A673 (cell line): ENCODE data around the gene MGLL. TPM values are rescaled to one million over a fixed set of nuclear protein-coding genes. Genes with fewer than 3 reads are reported as not detected.

Experiments used
- BruUV-seq: library from RNA; stranded (reverse); fragments of 400-500 nt; replicated peaks from 2 replicates; lab custom pipeline; 2021; lab: Mats Ljungman, UMichigan
- CTCF ChIA-PET: fragments of 300-600 bp; sonication (Branson Sonifier 250); formaldehyde crosslinking; loops from one replicate; lab custom pipeline; 2022; ENCODE audit warnings: antibody characterized with exemption; lab: Charles Lee
- POLR2A ChIA-PET: fragments of 300-600 bp; sonication (Branson Sonifier 250); formaldehyde crosslinking; loops from one replicate; lab custom pipeline; 2022; ENCODE audit warnings: antibody characterized with exemption; ENCODE audit not compliant: low non-redundant PET; lab: Charles Lee
- DNase-seq: peaks from one replicate; pipeline ENCODE4 v3.0.0-alpha.2; 2015; ENCODE audit warnings: low spot score
- H3K27ac ChIP-seq: fragments of 200-600 bp; sonication (generic); 2 replicates; pipeline ENCODE4 v1.5.1; 2016; ENCODE audit warnings: mixed run types, low read depth, mild to moderate bottlenecking, mixed read lengths, antibody characterized with exemption, low read length; ENCODE audit not compliant: poor library complexity, severe bottlenecking
- H3K27me3 ChIP-seq: fragments of 200-600 bp; sonication (generic); replicated peaks from 2 replicates; pipeline ENCODE4 v1.6.1; 2017; ENCODE audit warnings: mixed run types, low read depth, mild to moderate bottlenecking, mixed read lengths, antibody characterized with exemption, low read length; ENCODE audit not compliant: insufficient read depth, poor library complexity
- H3K36me3 ChIP-seq: fragments of 200-600 bp; sonication (generic); 2 replicates; pipeline ENCODE4 v1.6.1; 2016; ENCODE audit warnings: mixed run types, mild to moderate bottlenecking, mixed read lengths, antibody characterized with exemption, low read length; ENCODE audit not compliant: insufficient read depth, poor library complexity, severe bottlenecking
- H3K4me1 ChIP-seq: fragments of 200-600 bp; sonication (generic); 2 replicates; pipeline ENCODE4 v1.6.1; 2017; ENCODE audit warnings: mixed run types, mild to moderate bottlenecking, mixed read lengths, antibody characterized with exemption, low read length; ENCODE audit not compliant: insufficient read depth, poor library complexity, severe bottlenecking
- H3K4me3 ChIP-seq: fragments of 200-600 bp; sonication (generic); 2 replicates; pipeline ENCODE4 v1.5.1; 2016; ENCODE audit warnings: low read depth, mixed run types, mild to moderate bottlenecking, mixed read lengths, low read length; ENCODE audit not compliant: poor library complexity, severe bottlenecking
- H3K9me3 ChIP-seq: fragments of 200-600 bp; sonication (generic); 2 replicates; pipeline ENCODE4 v1.6.1; 2016; ENCODE audit warnings: mixed run types, low read depth, mild to moderate bottlenecking, mixed read lengths, antibody characterized with exemption, low read length; ENCODE audit not compliant: poor library complexity, severe bottlenecking
- EZH2 ChIP-seq: fragments of 200-600 bp; sonication (generic); IDR thresholded peaks from 2 replicates; pipeline ENCODE4 v1.6.1; 2017; ENCODE audit warnings: borderline replicate concordance, low read depth, mild to moderate bottlenecking, mixed read lengths, antibody characterized with exemption, low read length; ENCODE audit not compliant: poor library complexity, severe bottlenecking
- intact Hi-C: fragments of 100-400 bp; cut with micrococcal nuclease; formaldehyde crosslinking; loops from one replicate; pipeline ENCODE4 v1.10.0; 2022; ENCODE audit not compliant: unreplicated experiment
- total RNA-seq: library from RNA; stranded (reverse); gene quantifications from 2 replicates; pipeline ENCODE4 v1.2.3, GENCODE V29; 2021
- TF ChIP-seq, protein P1 (sequence below): fragments of 300-800, 200-600 bp; sonication (generic); conservative IDR thresholded peaks from 2 replicates; pipeline ENCODE4 v1.5.1; 2017; ENCODE audit warnings: low read depth, mild to moderate bottlenecking, antibody characterized with exemption, low read length, moderate library complexity, mixed read lengths

MGLL gene
- total RNA-seq, 1 experiment from 2014 or later, result 0.39 TPM

DNA sequence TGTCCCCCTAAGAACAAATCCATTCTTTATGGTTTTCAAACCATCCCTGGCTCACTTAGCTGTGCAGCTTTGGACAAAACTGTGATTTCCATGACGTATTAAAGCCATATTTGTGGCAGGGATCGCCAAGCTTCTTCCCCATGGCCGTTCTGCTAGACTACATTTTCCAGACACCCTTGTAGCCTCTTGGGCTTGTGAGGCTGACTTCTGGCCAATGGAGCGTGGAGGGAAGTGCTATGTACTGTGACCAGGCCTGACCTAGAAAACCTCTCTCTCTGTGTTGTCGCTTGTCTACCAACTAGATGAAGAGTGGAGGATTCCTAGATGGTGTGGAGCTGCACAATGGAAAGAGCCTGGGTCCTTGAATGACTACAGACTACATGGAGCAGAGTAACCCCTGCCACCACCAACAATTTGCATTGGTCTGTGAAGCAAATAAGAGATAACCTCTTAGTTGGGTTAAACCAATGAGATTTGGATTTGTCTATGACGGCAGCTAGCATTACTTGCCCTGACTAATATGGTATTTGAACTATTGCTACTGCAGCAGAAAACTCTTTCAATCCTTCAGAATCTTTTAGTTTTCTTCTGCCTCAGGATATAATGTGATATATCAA is 22.1 kb upstream of the MGLL start:
- H3K27ac ChIP-seq, result no peak overlapping the region
- H3K36me3 ChIP-seq, result no peaks in the 10 kb centered on the region
- ChIA-PET POLR2A (no interaction called here), CTCF (no interaction called here)
- BruUV-seq, result no TSS peak
- H3K9me3 ChIP-seq, result no peaks in the 10 kb centered on the region
- peaks cover 7% of the 10 kb centered on the region for H3K27me3 ChIP-seq
- no peak overlapping the region for H3K4me3 ChIP-seq
- intact Hi-C loops, result no loop called here
- TF ChIP-seq, protein P1, sequence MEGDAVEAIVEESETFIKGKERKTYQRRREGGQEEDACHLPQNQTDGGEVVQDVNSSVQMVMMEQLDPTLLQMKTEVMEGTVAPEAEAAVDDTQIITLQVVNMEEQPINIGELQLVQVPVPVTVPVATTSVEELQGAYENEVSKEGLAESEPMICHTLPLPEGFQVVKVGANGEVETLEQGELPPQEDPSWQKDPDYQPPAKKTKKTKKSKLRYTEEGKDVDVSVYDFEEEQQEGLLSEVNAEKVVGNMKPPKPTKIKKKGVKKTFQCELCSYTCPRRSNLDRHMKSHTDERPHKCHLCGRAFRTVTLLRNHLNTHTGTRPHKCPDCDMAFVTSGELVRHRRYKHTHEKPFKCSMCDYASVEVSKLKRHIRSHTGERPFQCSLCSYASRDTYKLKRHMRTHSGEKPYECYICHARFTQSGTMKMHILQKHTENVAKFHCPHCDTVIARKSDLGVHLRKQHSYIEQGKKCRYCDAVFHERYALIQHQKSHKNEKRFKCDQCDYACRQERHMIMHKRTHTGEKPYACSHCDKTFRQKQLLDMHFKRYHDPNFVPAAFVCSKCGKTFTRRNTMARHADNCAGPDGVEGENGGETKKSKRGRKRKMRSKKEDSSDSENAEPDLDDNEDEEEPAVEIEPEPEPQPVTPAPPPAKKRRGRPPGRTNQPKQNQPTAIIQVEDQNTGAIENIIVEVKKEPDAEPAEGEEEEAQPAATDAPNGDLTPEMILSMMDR, result no peak
- TF ChIP-seq EZH2, result no peak
- DNase-seq, result no peak
- H3K4me1 ChIP-seq, result no peaks in the 10 kb centered on the region

DNA sequence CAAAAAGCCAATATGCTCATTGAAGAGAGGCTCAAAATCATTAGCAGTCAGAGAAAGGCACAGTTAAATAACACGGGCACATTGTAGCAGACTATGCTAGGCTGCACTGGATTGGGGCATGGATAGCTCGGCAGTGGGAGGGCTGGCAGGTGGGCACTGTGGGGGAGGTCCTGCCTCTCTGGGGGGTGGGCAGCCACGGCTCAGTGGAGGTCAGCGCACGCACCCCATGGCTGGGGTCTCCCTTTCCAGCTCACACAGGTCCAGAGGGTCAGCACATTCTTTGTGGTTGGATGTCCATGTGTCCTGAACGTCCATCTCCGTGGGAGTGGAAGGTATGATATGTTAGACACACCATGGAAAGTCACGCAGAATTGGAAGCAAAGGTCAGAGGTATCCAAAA is 18.4 kb upstream of the MGLL start:
- ChIA-PET CTCF (interaction anchor here (0.7 kb wide), 1 partner anchor 1869 kb away, joined by 4 read pairs; no protein-coding TSS in a partner anchor), POLR2A (no interaction called here)
- H3K36me3 ChIP-seq, result no peaks in the 10 kb centered on the region
- no peak for TF ChIP-seq EZH2
- H3K4me3 ChIP-seq, result no peak overlapping the region
- BruUV-seq, result no TSS peak
- no peaks in the 10 kb centered on the region for H3K4me1 ChIP-seq
- intact Hi-C loops, result no loop called here
- no peaks in the 10 kb centered on the region for H3K9me3 ChIP-seq
- H3K27me3 ChIP-seq, result peaks cover 12% of the 10 kb centered on the region
- no peak overlapping the region for H3K27ac ChIP-seq
- no peak for DNase-seq

DNA sequence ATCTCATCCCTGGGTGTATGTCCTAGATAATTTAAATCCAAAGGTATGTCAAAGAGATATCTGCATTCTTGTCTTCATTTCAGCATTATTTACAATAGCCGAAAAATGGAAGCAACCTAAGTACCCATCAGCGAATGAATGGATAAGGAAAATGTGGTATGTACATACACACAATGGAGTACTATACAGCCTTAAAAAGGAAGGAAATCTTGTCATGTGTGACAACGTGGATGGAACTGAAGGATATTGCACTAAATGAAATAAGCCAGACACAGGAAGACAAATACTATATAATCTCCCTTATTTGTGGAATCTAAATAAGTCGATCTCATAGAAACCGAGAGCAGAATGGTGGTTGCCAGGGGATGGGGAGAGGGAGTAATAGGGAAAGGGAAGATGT is 16.8 kb upstream of the MGLL start:
- H3K27ac ChIP-seq, result no peak overlapping the region
- CTCF ChIA-PET, result no interaction called here
- no peaks in the 10 kb centered on the region for H3K9me3 ChIP-seq
- H3K27me3 ChIP-seq, result peaks cover 9% of the 10 kb centered on the region
- DNase-seq, result no peak
- peaks cover 3% of the 10 kb centered on the region for H3K4me1 ChIP-seq
- H3K4me3 ChIP-seq, result no peak overlapping the region
- H3K36me3 ChIP-seq, result no peaks in the 10 kb centered on the region
- POLR2A ChIA-PET, result no interaction called here
- TF ChIP-seq EZH2, result no peak
- TF ChIP-seq, protein P1, result no peak
- no TSS peak for BruUV-seq
- intact Hi-C loops, result no loop called here
